SK-N-SH (cell line): ENCODE results near the gene PRRX1. TPM values are rescaled to one million over a fixed set of nuclear protein-coding genes. Genes with fewer than 3 reads are reported as not detected.
A peak's percentile ranks its signal among the peaks of the same experiment; 100 is the strongest.

Experiments used
- CHD2 ChIP-seq: fragments of 150-350 bp; IDR thresholded peaks from 2 replicates; pipeline ENCODE4 v1.6.1; 2018; ENCODE audit warnings: low read length; ENCODE audit not compliant: partially characterized antibody
- CTCF ChIP-seq: fragments of 200-600 bp; sonication (generic); IDR thresholded peaks from 2 replicates; pipeline ENCODE4 v1.6.1; 2017; ENCODE audit warnings: antibody characterized with exemption, mild to moderate bottlenecking, moderate library complexity
- ELF1 ChIP-seq: IDR thresholded peaks from 2 replicates; pipeline ENCODE4 v1.4.0; 2012
- EP300 ChIP-seq, 2 experiments: IDR thresholded peaks; 2 replicates each; pipeline versions ENCODE4 v1.4.0 to v1.6.1; 2012; ENCODE audit warnings: borderline replicate concordance in 1 of 2, low read depth in 1 of 2, low read length in 1 of 2
- EZH2phosphoT487 ChIP-seq: fragments of 200-600 bp; sonication (generic); IDR thresholded peaks from 2 replicates; pipeline ENCODE4 v1.6.1; 2017; ENCODE audit warnings: low read depth, mixed run types, mild to moderate bottlenecking, antibody characterized with exemption, moderate library complexity, borderline replicate concordance
- FOSL2 ChIP-seq: IDR thresholded peaks from 2 replicates; pipeline ENCODE4 v1.4.0; 2012; ENCODE audit warnings: low read depth, mild to moderate bottlenecking, moderate library complexity, borderline replicate concordance
- GABPA ChIP-seq: IDR thresholded peaks from 2 replicates; pipeline ENCODE4 v1.4.0; 2012; ENCODE audit warnings: low read depth, mild to moderate bottlenecking
- GATA2 ChIP-seq: sonication (generic); formaldehyde crosslinking; IDR thresholded peaks from 2 replicates; pipeline ENCODE4 v1.5.0; 2020; ENCODE audit warnings: mild to moderate bottlenecking, missing genetic modification reagents
- IRF3 ChIP-seq: fragments of 150-350 bp; IDR thresholded peaks from 2 replicates; pipeline ENCODE4 v1.6.1; 2016; ENCODE audit warnings: mild to moderate bottlenecking, low read depth, low read length
- MEF2A ChIP-seq: IDR thresholded peaks from 2 replicates; pipeline ENCODE4 v1.4.0; 2012; ENCODE audit warnings: low read depth, borderline replicate concordance
- MXI1 ChIP-seq: IDR thresholded peaks from 2 replicates; pipeline ENCODE4 v1.6.1; 2012; ENCODE audit warnings: mild to moderate bottlenecking, low read depth, low read length, improper control_type of control experiment
- NFIC ChIP-seq: IDR thresholded peaks from 2 replicates; pipeline ENCODE4 v1.4.0; 2012; ENCODE audit warnings: borderline replicate concordance
- NRF1 ChIP-seq: IDR thresholded peaks from 2 replicates; pipeline ENCODE4 v1.6.1; 2012; ENCODE audit warnings: low read depth, mild to moderate bottlenecking, low read length
- POLR2AphosphoS5 ChIP-seq: IDR thresholded peaks from 2 replicates; pipeline ENCODE4 v1.6.1; 2012; ENCODE audit warnings: low read depth, low read length
- RCOR1 ChIP-seq: fragments of 150-350 bp; IDR thresholded peaks from 2 replicates; pipeline ENCODE4 v1.6.1; 2017; ENCODE audit warnings: antibody characterized with exemption, low read length
- REST ChIP-seq: IDR thresholded peaks from 2 replicates; pipeline ENCODE4 v1.6.1; 2012; ENCODE audit warnings: mild to moderate bottlenecking, low read depth, low read length, moderate library complexity
- SIN3A ChIP-seq: IDR thresholded peaks from 2 replicates; pipeline ENCODE4 v1.6.1; 2012; ENCODE audit warnings: low read depth, mild to moderate bottlenecking, low read length, moderate library complexity, borderline replicate concordance
- SMC3 ChIP-seq: IDR thresholded peaks from 2 replicates; pipeline ENCODE4 v1.6.1; 2012; ENCODE audit warnings: low read depth, low read length, improper control_type of control experiment
- TAF1 ChIP-seq: IDR thresholded peaks from 2 replicates; pipeline ENCODE4 v1.6.1; 2012; ENCODE audit warnings: low read depth, mild to moderate bottlenecking, low read length, moderate library complexity, borderline replicate concordance
- TEAD4 ChIP-seq: IDR thresholded peaks from 2 replicates; pipeline ENCODE4 v1.4.0; 2012; ENCODE audit warnings: mild to moderate bottlenecking, borderline replicate concordance; ENCODE audit not compliant: insufficient read depth
- USF1 ChIP-seq: IDR thresholded peaks from 2 replicates; pipeline ENCODE4 v1.4.0; 2012; ENCODE audit warnings: low read depth, borderline replicate concordance
- YY1 ChIP-seq: IDR thresholded peaks from 2 replicates; pipeline ENCODE4 v1.4.0; 2012; ENCODE audit warnings: low read depth, mild to moderate bottlenecking
- polyA plus RNA-seq, 3 experiments: library from polyadenylated mRNA; depleted of rRNA; stranded (reverse); fragments of >200 nt; gene quantifications; 2 replicates each; pipeline ENCODE4 v1.2.3, GENCODE V29; 2012

The PRRX1 gene
- polyA plus RNA-seq, 1 of the 3 experiments (the other 2 are of a cell fraction): 356 TPM

- peak; percentile 59; the same call in 1 of the 2 replicates for TF ChIP-seq NFIC
- TF ChIP-seq EZH2phosphoT487: no peak
- no peak for TF ChIP-seq YY1
- TF ChIP-seq ELF1: no peak
- TF ChIP-seq CTCF: no peak
- no peak for TF ChIP-seq GATA2
- no peak for TF ChIP-seq TAF1
- no peak for TF ChIP-seq MEF2A
- TF ChIP-seq POLR2AphosphoS5: peak; percentile 28; the same call in 1 of the 2 replicates
- TF ChIP-seq SIN3A: 0 out of 2 replicates have a peak, but pooled peaks have one; percentile 24
- TF ChIP-seq RCOR1: no peak
- TF ChIP-seq NRF1: no peak
- TF ChIP-seq SMC3: no peak
- TF ChIP-seq TEAD4: no peak
- TF ChIP-seq FOSL2: 0 out of 2 replicates have a peak, but pooled peaks have one; percentile 34
- no peak for TF ChIP-seq IRF3
- TF ChIP-seq GABPA: no peak
- TF ChIP-seq EP300 (IDR thresholded peaks at IDR 0.05; ENCODE audit: borderline replicate concordance in 1 of 2, low read depth in 1 of 2, low read length in 1 of 2): peak; percentile 4 to 46; a peak in 1 of 4 replicates
- TF ChIP-seq MXI1: no peak
- no peak for TF ChIP-seq REST
- TF ChIP-seq USF1: no peak
- TF ChIP-seq CHD2: no peak
Observed at GRCh38 chr1:170732252-170732588, 68.3 kb downstream of the PRRX1 start (continued).
